Left ventricle myocardium inferior (tissue), 1 donor: ENCODE data around the gene PTPN13. TPM values are rescaled to one million over a fixed set of nuclear protein-coding genes. Genes with fewer than 3 reads are reported as not detected.
"Not testable (repeated sequence)": the region's sequence is repeated elsewhere in the genome, so short reads cannot be mapped to it uniquely, and the experiment has no call there.

Experiments
- DNase-seq: peaks from one replicate; pipeline ENCODE4 v3.0.0-alpha.2; 2020
- H3K27ac ChIP-seq: fragments of 200-600 bp; replicated peaks from 2 replicates; pipeline ENCODE4 v1.8.0; 2021
- H3K27me3 ChIP-seq: fragments of 200-600 bp; 2 replicates; pipeline ENCODE4 v1.8.0; 2021; ENCODE audit warnings: low read depth
- H3K36me3 ChIP-seq: fragments of 200-600 bp; 2 replicates; pipeline ENCODE4 v1.8.0; 2021
- H3K4me1 ChIP-seq: fragments of 200-600 bp; 2 replicates; pipeline ENCODE4 v1.8.0; 2021
- H3K4me3 ChIP-seq: fragments of 200-600 bp; 2 replicates; pipeline ENCODE4 v1.8.0; 2021; ENCODE audit warnings: mild to moderate bottlenecking, moderate library complexity
- H3K9me3 ChIP-seq: fragments of 200-600 bp; replicated peaks from 2 replicates; pipeline ENCODE4 v1.8.0; 2021
- intact Hi-C: fragments of 100-400 bp; cut with micrococcal nuclease; formaldehyde crosslinking; loops from one replicate; pipeline ENCODE4 v1.11.0; 2022
- total RNA-seq: library from RNA; stranded (reverse); fragmentation: NEBNext Ultra II Directional; extraction: Animal tissue kit (Norgen Biotek cat#: 25700); gene quantifications from one replicate; pipeline ENCODE4 v1.2.1, GENCODE V29; 2021
- TF ChIP-seq, protein P1 (sequence below): fragments of 200-600 bp; IDR thresholded peaks from 2 replicates; pipeline ENCODE4 v1.8.0; 2021; ENCODE audit warnings: antibody characterized with exemption, mild to moderate bottlenecking, borderline replicate concordance
- donor health status: DM: no; HTN: yes; CAD: no; lungs with severe emphysema.

The PTPN13 gene
- total RNA-seq, 1 donor from 2014 or later: 3.8 TPM

DNA sequence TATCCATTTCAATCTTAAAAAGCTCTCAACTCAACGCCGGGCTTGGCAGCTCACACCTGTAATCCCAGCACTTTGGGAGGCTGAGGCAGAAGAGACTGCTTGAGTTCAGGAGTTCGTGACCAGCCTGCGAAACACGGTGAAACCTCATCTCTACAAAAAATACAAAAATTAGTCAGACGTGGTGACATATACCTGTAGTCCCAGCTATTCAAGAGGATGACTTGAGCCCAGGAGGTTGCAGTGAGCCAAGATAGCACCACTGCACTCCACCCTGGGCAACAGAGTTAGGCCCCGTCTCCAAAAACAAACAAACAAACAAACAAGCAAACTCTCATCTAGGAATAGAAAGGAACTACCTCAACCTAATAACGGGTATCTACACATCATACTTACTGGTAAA lies 50.8 kb downstream of the PTPN13 start:
- intact Hi-C loops: no loop called here
- TF ChIP-seq, protein P1, sequence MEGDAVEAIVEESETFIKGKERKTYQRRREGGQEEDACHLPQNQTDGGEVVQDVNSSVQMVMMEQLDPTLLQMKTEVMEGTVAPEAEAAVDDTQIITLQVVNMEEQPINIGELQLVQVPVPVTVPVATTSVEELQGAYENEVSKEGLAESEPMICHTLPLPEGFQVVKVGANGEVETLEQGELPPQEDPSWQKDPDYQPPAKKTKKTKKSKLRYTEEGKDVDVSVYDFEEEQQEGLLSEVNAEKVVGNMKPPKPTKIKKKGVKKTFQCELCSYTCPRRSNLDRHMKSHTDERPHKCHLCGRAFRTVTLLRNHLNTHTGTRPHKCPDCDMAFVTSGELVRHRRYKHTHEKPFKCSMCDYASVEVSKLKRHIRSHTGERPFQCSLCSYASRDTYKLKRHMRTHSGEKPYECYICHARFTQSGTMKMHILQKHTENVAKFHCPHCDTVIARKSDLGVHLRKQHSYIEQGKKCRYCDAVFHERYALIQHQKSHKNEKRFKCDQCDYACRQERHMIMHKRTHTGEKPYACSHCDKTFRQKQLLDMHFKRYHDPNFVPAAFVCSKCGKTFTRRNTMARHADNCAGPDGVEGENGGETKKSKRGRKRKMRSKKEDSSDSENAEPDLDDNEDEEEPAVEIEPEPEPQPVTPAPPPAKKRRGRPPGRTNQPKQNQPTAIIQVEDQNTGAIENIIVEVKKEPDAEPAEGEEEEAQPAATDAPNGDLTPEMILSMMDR: no peak
- Histone ChIP-seq H3K9me3 (peaks cover 20% of the 10 kb centered on the region), H3K36me3 (no peaks in the 10 kb centered on the region), H3K27me3 (no peaks in the 10 kb centered on the region), H3K4me3 (no peak overlapping the region), H3K27ac (no peak overlapping the region), H3K4me1 (no peaks in the 10 kb centered on the region)
- DNase-seq: no peak

DNA sequence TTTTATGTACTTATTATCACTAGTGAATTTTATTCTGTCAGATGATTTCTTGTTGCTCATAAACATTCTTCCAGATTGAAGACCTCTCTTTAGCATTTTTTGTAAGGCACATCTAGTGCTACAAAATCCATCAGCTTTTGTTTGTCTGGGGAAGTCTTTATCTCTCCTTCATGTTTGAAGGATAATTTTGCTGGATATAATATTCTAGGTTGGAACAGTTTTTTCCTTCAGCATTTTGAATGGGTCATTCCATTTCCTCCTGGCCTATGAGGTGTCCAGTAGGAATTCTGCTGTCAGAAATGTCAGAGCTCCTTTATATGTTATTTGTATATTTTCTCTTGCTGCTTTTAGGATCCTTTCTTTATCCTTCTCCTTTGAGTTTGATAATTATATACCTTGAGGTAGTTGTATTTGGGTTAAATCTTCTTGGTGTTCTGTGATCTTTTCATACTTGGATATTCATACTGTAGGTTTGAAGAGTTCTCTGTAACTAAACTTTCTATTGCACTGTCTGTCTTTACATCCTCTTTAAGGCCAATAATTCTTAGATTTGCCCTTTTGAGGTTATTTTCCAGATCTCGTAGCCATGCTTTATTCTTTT lies 58.3 kb downstream of the PTPN13 start:
- H3K9me3 ChIP-seq: peaks cover 77% of the 10 kb centered on the region
- TF ChIP-seq, protein P1: no peak
- no peak for DNase-seq
- intact Hi-C loops: no loop called here
- no peak overlapping the region for H3K27ac ChIP-seq
- no peaks in the 10 kb centered on the region for H3K36me3 ChIP-seq
- H3K4me3 ChIP-seq: no peak overlapping the region
- H3K4me1 ChIP-seq: no peaks in the 10 kb centered on the region
- H3K27me3 ChIP-seq: no peaks in the 10 kb centered on the region

DNA sequence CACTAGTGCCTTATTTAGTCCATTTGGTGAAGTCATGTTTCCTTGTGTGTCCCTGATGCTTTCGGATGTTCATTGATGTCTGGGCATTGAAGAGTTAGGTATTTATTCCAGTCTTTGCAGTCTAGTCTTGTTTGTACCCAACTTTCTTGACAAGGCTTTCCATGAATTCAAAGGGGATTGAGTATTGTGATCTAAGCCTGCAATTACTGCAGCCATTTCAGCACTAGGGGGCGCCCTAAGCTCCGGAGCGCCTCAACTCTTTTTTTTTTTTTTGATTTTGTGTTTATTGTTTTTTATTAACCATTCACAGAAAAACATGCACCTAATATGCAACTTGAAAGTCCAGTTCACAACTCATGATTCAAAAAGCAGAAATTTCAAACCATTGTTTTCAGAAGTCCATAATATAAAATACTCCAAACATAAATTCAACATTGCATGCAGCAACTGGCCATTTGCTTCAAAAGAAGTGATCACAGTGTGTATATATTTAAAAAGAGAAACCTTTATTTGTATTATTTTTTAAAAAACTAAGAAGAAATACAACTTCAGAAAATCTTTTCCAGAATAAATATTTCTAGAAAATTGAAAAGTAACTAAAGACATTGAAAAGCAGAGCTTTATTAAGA lies 59.2 kb downstream of the PTPN13 start:
- Histone ChIP-seq H3K27ac (no peak overlapping the region), H3K36me3 (no peaks in the 10 kb centered on the region), H3K9me3 (peaks cover 72% of the 10 kb centered on the region), H3K4me1 (no peaks in the 10 kb centered on the region), H3K4me3 (no peak overlapping the region), H3K27me3 (no peaks in the 10 kb centered on the region)
- no peak for DNase-seq
- intact Hi-C loops: no loop called here
- TF ChIP-seq, protein P1: no peak

DNA sequence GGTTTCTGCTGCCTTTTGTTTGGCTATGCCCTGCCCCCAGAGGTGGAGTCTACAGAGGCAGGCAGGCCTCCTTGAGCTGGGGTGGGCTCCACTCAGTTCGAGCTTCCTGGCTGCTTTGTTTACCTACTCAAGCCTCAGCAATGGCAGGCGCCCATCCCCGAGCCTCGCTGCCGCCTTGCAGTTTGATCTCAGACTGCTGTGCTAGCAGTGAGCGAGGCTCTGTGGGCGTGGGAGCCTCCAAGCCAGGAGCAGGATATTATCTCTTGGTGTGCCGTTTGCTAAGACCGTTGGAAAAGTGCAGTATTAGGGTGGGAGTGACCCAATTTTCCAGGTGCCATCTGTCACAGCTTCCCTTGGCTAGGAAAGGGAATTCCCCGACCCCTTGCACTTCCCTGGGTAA lies 62.7 kb downstream of the PTPN13 start:
- DNase-seq, intact Hi-C loops, H3K27me3 ChIP-seq, H3K36me3 ChIP-seq, H3K4me3 ChIP-seq, H3K4me1 ChIP-seq, H3K27ac ChIP-seq: not testable (repeated sequence)
- peaks cover 38% of the 10 kb centered on the region for H3K9me3 ChIP-seq

DNA sequence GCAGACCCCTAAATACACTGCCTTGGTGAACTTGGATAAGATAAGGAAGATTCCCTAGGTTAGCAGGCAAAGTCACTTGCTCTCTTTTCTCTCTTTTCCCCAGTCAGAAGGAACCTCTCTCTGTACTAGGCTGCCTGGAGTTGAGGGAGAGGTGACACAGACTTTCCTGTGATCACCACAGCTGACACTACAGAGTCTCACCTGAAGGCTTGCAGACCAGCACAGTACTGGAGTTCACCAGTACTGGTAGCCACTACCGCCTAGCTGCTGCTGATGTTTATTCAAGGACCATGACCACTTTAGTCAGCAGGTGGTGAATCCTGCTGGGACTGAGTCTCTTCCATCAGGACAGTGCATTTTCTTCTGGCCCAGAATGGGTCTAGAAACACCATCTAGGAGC lies 63.3 kb downstream of the PTPN13 start:
- intact Hi-C loops: no loop called here

DNA sequence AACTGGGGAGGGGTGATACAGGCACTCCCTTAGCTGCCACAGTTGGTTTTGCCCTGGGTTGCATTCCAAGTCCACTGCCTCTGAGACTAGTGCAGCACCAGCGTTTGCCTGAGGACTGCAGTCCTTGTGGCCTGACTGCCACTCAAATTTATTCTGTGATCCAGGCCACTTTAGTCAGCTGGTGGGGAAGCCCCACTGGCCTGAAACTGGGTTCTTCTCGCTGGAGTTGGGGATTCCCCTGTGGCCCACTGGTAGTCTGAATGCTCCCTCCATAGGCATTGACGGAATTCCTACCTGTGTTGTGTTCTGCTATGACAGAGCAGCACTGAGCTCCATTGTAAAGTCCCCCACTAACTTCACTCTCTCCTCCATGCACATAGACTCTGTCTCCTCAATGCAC lies 63.8 kb downstream of the PTPN13 start:
- intact Hi-C loops: no loop called here
- H3K4me1 ChIP-seq: no peaks in the 10 kb centered on the region
- no peak overlapping the region for H3K4me3 ChIP-seq
- TF ChIP-seq, protein P1: no peak
- DNase-seq: no peak
- H3K36me3 ChIP-seq: no peaks in the 10 kb centered on the region
- H3K9me3 ChIP-seq: peaks cover 27% of the 10 kb centered on the region
- no peaks in the 10 kb centered on the region for H3K27me3 ChIP-seq
- H3K27ac ChIP-seq: no peak overlapping the region

More for the DNA sequence above, 63.3 kb downstream of the PTPN13 start:
- no peaks in the 10 kb centered on the region for H3K4me1 ChIP-seq
- TF ChIP-seq, protein P1: no peak
- H3K27ac ChIP-seq: no peak overlapping the region
- DNase-seq: no peak
- H3K36me3 ChIP-seq: no peaks in the 10 kb centered on the region
- peaks cover 32% of the 10 kb centered on the region for H3K9me3 ChIP-seq
- H3K27me3 ChIP-seq: no peaks in the 10 kb centered on the region
- no peak overlapping the region for H3K4me3 ChIP-seq
